Measurements from ENCODE around the gene FYB2.
A peak's percentile ranks its signal among the peaks of the same experiment; 100 is the strongest.

The FYB2 gene

GRCh38 chr1:56866656-56867055 is 47.5 kb upstream of the FYB2 start:
- TF ChIP-seq BACH2 (CRISPR knock-in tag; IDR thresholded peaks at IDR 0.05; ENCODE audit: borderline replicate concordance) = no peak
- TF ChIP-seq TOX (CRISPR knock-in tag; IDR thresholded peaks at IDR 0.05; ENCODE audit: borderline replicate concordance) = no peak
- TF ChIP-seq, protein P1, sequence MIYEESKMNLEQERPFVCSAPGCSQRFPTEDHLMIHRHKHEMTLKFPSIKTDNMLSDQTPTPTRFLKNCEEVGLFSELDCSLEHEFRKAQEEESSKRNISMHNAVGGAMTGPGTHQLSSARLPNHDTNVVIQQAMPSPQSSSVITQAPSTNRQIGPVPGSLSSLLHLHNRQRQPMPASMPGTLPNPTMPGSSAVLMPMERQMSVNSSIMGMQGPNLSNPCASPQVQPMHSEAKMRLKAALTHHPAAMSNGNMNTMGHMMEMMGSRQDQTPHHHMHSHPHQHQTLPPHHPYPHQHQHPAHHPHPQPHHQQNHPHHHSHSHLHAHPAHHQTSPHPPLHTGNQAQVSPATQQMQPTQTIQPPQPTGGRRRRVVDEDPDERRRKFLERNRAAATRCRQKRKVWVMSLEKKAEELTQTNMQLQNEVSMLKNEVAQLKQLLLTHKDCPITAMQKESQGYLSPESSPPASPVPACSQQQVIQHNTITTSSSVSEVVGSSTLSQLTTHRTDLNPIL (CRISPR knock-in tag; IDR thresholded peaks at IDR 0.05; ENCODE audit: low read depth) = no peak
- no peak for TF ChIP-seq ESRRG (CRISPR knock-in tag; IDR thresholded peaks at IDR 0.05)
- TF ChIP-seq ZFP30 (CRISPR knock-in tag; IDR thresholded peaks at IDR 0.05) = no peak
- TF ChIP-seq POU6F1 (CRISPR knock-in tag; IDR thresholded peaks at IDR 0.05; ENCODE audit: borderline replicate concordance, low read depth) = no peak
- TF ChIP-seq, protein P2, sequence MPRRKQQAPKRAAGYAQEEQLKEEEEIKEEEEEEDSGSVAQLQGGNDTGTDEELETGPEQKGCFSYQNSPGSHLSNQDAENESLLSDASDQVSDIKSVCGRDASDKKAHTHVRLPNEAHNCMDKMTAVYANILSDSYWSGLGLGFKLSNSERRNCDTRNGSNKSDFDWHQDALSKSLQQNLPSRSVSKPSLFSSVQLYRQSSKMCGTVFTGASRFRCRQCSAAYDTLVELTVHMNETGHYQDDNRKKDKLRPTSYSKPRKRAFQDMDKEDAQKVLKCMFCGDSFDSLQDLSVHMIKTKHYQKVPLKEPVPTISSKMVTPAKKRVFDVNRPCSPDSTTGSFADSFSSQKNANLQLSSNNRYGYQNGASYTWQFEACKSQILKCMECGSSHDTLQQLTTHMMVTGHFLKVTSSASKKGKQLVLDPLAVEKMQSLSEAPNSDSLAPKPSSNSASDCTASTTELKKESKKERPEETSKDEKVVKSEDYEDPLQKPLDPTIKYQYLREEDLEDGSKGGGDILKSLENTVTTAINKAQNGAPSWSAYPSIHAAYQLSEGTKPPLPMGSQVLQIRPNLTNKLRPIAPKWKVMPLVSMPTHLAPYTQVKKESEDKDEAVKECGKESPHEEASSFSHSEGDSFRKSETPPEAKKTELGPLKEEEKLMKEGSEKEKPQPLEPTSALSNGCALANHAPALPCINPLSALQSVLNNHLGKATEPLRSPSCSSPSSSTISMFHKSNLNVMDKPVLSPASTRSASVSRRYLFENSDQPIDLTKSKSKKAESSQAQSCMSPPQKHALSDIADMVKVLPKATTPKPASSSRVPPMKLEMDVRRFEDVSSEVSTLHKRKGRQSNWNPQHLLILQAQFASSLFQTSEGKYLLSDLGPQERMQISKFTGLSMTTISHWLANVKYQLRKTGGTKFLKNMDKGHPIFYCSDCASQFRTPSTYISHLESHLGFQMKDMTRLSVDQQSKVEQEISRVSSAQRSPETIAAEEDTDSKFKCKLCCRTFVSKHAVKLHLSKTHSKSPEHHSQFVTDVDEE (CRISPR knock-in tag; IDR thresholded peaks at IDR 0.05) = no peak
- TF ChIP-seq, protein P3, sequence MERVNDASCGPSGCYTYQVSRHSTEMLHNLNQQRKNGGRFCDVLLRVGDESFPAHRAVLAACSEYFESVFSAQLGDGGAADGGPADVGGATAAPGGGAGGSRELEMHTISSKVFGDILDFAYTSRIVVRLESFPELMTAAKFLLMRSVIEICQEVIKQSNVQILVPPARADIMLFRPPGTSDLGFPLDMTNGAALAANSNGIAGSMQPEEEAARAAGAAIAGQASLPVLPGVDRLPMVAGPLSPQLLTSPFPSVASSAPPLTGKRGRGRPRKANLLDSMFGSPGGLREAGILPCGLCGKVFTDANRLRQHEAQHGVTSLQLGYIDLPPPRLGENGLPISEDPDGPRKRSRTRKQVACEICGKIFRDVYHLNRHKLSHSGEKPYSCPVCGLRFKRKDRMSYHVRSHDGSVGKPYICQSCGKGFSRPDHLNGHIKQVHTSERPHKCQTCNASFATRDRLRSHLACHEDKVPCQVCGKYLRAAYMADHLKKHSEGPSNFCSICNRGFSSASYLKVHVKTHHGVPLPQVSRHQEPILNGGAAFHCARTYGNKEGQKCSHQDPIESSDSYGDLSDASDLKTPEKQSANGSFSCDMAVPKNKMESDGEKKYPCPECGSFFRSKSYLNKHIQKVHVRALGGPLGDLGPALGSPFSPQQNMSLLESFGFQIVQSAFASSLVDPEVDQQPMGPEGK (CRISPR knock-in tag; IDR thresholded peaks at IDR 0.05; ENCODE audit: borderline replicate concordance) = no peak
- no peak for TF ChIP-seq TCF4 (CRISPR knock-in tag; IDR thresholded peaks at IDR 0.05; ENCODE audit: borderline replicate concordance)
- no peak for TF ChIP-seq ISL1 (CRISPR knock-in tag; IDR thresholded peaks at IDR 0.05)
- TF ChIP-seq OSR1 (CRISPR knock-in tag; IDR thresholded peaks at IDR 0.05) = no peak
- TF ChIP-seq GLIS3 (CRISPR knock-in tag; IDR thresholded peaks at IDR 0.05) = no peak
- no peak for TF ChIP-seq ZFP3 (CRISPR knock-in tag; IDR thresholded peaks at IDR 0.05)
- peak; percentile 91 for ATAC-seq

GRCh38 chr1:56864430-56864829 is 45.2 kb upstream of the FYB2 start:
- ATAC-seq = no peak
- TF ChIP-seq OSR1 (CRISPR knock-in tag; IDR thresholded peaks at IDR 0.05) = no peak
- no peak for TF ChIP-seq RARB (CRISPR knock-in tag; IDR thresholded peaks at IDR 0.05)

DNA sequence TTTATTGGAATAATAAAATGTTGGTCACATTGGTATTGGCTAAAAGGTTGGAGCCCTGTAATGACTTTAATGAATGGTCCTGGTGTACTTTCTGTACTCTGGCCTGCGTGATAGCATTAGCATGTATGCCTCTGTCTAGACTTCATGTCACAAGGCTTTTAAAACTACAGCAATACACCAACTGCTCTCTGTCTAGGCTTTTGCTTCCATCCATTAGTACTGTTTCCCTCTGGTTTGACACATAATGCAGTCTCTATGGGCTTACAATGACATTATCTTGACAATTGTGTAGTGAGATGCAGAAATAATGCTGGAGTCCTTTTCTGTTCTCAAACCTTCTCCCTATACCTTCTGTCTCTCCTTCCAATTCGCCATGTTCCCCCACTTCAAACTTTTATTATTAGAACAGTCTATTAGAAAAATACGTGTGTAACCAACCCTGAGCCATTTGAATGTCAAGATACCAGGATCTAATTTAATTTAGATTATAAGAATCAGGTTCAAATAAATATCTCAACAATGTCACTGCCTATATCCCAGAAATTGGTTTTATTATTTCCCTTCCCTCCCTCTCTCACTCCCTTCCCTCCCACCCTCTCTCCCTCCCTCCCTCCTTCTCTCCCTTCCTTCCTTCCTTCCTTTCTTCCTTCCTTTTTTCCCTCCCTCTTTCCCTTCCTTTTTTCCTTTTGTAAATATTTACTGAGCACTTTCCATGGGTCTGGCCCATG is 44.2 kb upstream of the FYB2 start:
- TF ChIP-seq, protein P2 (CRISPR knock-in tag; IDR thresholded peaks at IDR 0.05) = no peak
- TF ChIP-seq POU6F1 (CRISPR knock-in tag; IDR thresholded peaks at IDR 0.05; ENCODE audit: borderline replicate concordance, low read depth) (no peak), ZC3H10 (CRISPR knock-in tag; IDR thresholded peaks at IDR 0.05) (no peak), TCF4 (CRISPR knock-in tag; IDR thresholded peaks at IDR 0.05; ENCODE audit: borderline replicate concordance) (no peak), BACH2 (CRISPR knock-in tag; IDR thresholded peaks at IDR 0.05; ENCODE audit: borderline replicate concordance) (no peak)
- TF ChIP-seq, protein P1 (CRISPR knock-in tag; IDR thresholded peaks at IDR 0.05; ENCODE audit: low read depth) = no peak
- ATAC-seq = no peak
